ENCODE data around the gene CDH9. TPM values are rescaled to one million over a fixed set of nuclear protein-coding genes. Genes with fewer than 3 reads are reported as not detected.
"Not testable (repeated sequence)": the region's sequence is repeated elsewhere in the genome, so short reads cannot be mapped to it uniquely, and the experiment has no call there.

Gene CDH9
- total RNA-seq, 1 donor from 2014 or later = not detected

GRCh38 chr5:26864061-26864460, 174.3 kb downstream of the CDH9 start:
- intact Hi-C loops (cut with DNase I) = no loop called here
- Histone ChIP-seq H3K4me1 (no peaks in the 10 kb centered on the region), H3K9me3 (no peaks in the 10 kb centered on the region), H3K27me3 (no peaks in the 10 kb centered on the region), H3K27ac (no peak overlapping the region), H3K36me3 (no peaks in the 10 kb centered on the region), H3K4me3 (no peak overlapping the region)
- ATAC-seq (no peak), DNase-seq (no peak)
- no peak for TF ChIP-seq CTCF (IDR thresholded peaks at IDR 0.05)

GRCh38 chr5:26856238-26856637, 182.1 kb downstream of the CDH9 start:
- Histone ChIP-seq H3K4me1 (no peaks in the 10 kb centered on the region), H3K36me3 (no peaks in the 10 kb centered on the region), H3K4me3 (no peak overlapping the region), H3K27me3 (no peaks in the 10 kb centered on the region), H3K9me3 (peaks cover 9% of the 10 kb centered on the region), H3K27ac (no peak overlapping the region)
- DNase-seq (no peak), ATAC-seq (no peak)
- no peak for TF ChIP-seq CTCF (IDR thresholded peaks at IDR 0.05)
- intact Hi-C loops (cut with DNase I) = no loop called here

- intact Hi-C loops (cut with DNase I); H3K27me3 ChIP-seq; H3K4me1 ChIP-seq; H3K36me3 ChIP-seq; DNase-seq; H3K4me3 ChIP-seq; H3K27ac ChIP-seq; H3K9me3 ChIP-seq; ATAC-seq: not testable (repeated sequence)
Observed at GRCh38 chr5:26852450-26852849, 185.9 kb downstream of the CDH9 start.

GRCh38 chr5:26847041-26847736, 191.2 kb downstream of the CDH9 start:
- no peaks in the 10 kb centered on the region for H3K9me3 ChIP-seq
- no peak overlapping the region for H3K4me3 ChIP-seq
- H3K4me1 ChIP-seq = no peaks in the 10 kb centered on the region
- H3K27ac ChIP-seq = no peak overlapping the region
- ATAC-seq (no peak), DNase-seq (no peak)
- no peaks in the 10 kb centered on the region for H3K27me3 ChIP-seq
- intact Hi-C loops (cut with DNase I) = no loop called here
- TF ChIP-seq CTCF (IDR thresholded peaks at IDR 0.05) = no peak
- H3K36me3 ChIP-seq = no peaks in the 10 kb centered on the region

GRCh38 chr5:26843677-26844076, 194.7 kb downstream of the CDH9 start:
- Histone ChIP-seq H3K4me1 (no peaks in the 10 kb centered on the region), H3K27ac (no peak overlapping the region), H3K9me3 (no peaks in the 10 kb centered on the region), H3K27me3 (no peaks in the 10 kb centered on the region), H3K36me3 (no peaks in the 10 kb centered on the region), H3K4me3 (no peak overlapping the region)
- intact Hi-C loops (cut with DNase I) = no loop called here
- ATAC-seq (no peak), DNase-seq (no peak)
- no peak for TF ChIP-seq CTCF (IDR thresholded peaks at IDR 0.05)

- H3K27ac ChIP-seq = no peak overlapping the region
- H3K36me3 ChIP-seq = no peaks in the 10 kb centered on the region
- intact Hi-C loops (cut with DNase I) = no loop called here
Observed at GRCh38 chr5:26833596-26833995, 204.8 kb downstream of the CDH9 start.

More at GRCh38 chr5:26833596-26833995, 204.8 kb downstream of the CDH9 start:
- no peak for ATAC-seq
- Histone ChIP-seq H3K9me3 (no peaks in the 10 kb centered on the region), H3K4me3 (no peak overlapping the region), H3K27me3 (no peaks in the 10 kb centered on the region), H3K4me1 (no peaks in the 10 kb centered on the region)
- no peak for DNase-seq
- no peak for TF ChIP-seq CTCF (IDR thresholded peaks at IDR 0.05)

All from upper lobe of right lung (tissue), 1 donor.